HEK293 (cell line): ENCODE results near the gene PGPEP1.
A peak's percentile ranks its signal among the peaks of the same experiment; 100 is the strongest.

Experiments used
- CTCF ChIA-PET: fragments of 350-600 bp; formaldehyde crosslinking; extraction: SDS; loops from one replicate; lab custom pipeline; 2021; ENCODE audit warnings: antibody characterized with exemption; lab: Yijun Ruan, JAX
- POLR2A ChIA-PET: fragments of 300-600 bp; formaldehyde crosslinking; extraction: SDS; loops from one replicate; lab custom pipeline; 2020; ENCODE audit warnings: antibody characterized with exemption, inconsistent platforms; lab: Yijun Ruan, JAX
- H3K27ac ChIP-seq: fragments of 200-500 bp; sonication (Bioruptor generic); 2 replicates; pipeline ENCODE4 v1.5.1; 2014; ENCODE audit warnings: low read depth, low read length, control low read depth, inconsistent platforms; ENCODE audit errors: extremely low read depth
- H3K36me3 ChIP-seq, 2 experiments: fragments of 200-500 bp in 1 of 2; sonication (Bioruptor generic) in 1 of 2; 1 replicate in 1 of 2; 2 replicates in 1 of 2; pipeline ENCODE4 v1.5.1; 2014 to 2017; ENCODE audit warnings: inconsistent platforms in 2 of 2, low read length in 2 of 2; ENCODE audit not compliant: control insufficient read depth in 2 of 2, insufficient read depth in 1 of 2
- H3K4me1 ChIP-seq: fragments of 200-500 bp; sonication (Bioruptor generic); 2 replicates; pipeline ENCODE4 v1.5.1; 2014; ENCODE audit warnings: mild to moderate bottlenecking, low read length, inconsistent platforms; ENCODE audit not compliant: control insufficient read depth, insufficient read depth
- H3K4me3 ChIP-seq: 2 replicates; pipeline ENCODE4 v1.5.1; 2011; ENCODE audit warnings: low read depth, mild to moderate bottlenecking, control low read depth, low read length, moderate library complexity
- H3K9me3 ChIP-seq: fragments of 200-500 bp; sonication (Bioruptor generic); 2 replicates; pipeline ENCODE4 v1.5.1; 2014; ENCODE audit warnings: low read depth, low read length, inconsistent platforms; ENCODE audit not compliant: control insufficient read depth, insufficient read depth
- BCL11A ChIP-seq: fragments of 450-650 bp; formaldehyde crosslinking; IDR thresholded peaks from 2 replicates; pipeline ENCODE4 v1.5.1; 2016; ENCODE audit warnings: low read depth, missing biosample characterization, missing genetic modification characterization
- EGR2 ChIP-seq: fragments of 450-650 bp; formaldehyde crosslinking; IDR thresholded peaks from 2 replicates; pipeline ENCODE4 v1.5.1; 2016; ENCODE audit warnings: low read depth, missing biosample characterization, missing genetic modification characterization
- GLIS1 ChIP-seq: fragments of 450-650 bp; formaldehyde crosslinking; IDR thresholded peaks from 2 replicates; pipeline ENCODE4 v1.5.1; 2016; ENCODE audit warnings: missing biosample characterization, missing genetic modification characterization
- GLIS2 ChIP-seq: fragments of 450-650 bp; formaldehyde crosslinking; IDR thresholded peaks from 2 replicates; pipeline ENCODE4 v1.5.1; 2016; ENCODE audit warnings: missing biosample characterization, missing genetic modification characterization
- IKZF3 ChIP-seq: fragments of 450-650 bp; IDR thresholded peaks from 2 replicates; pipeline ENCODE4 v1.5.0; 2018; ENCODE audit warnings: missing biosample characterization, mild to moderate bottlenecking, missing genetic modification characterization, moderate library complexity
- MEIS1 ChIP-seq: sonication (generic); formaldehyde crosslinking; IDR thresholded peaks from 2 replicates; pipeline ENCODE4 v1.8.1; 2022; ENCODE audit warnings: missing genetic modification reagents, mild to moderate bottlenecking, borderline replicate concordance
- MYNN ChIP-seq: fragments of 450-650 bp; formaldehyde crosslinking; IDR thresholded peaks from 2 replicates; pipeline ENCODE4 v1.5.1; 2016; ENCODE audit warnings: missing biosample characterization, missing genetic modification characterization, borderline replicate concordance
- PATZ1 ChIP-seq: fragments of 450-650 bp; formaldehyde crosslinking; IDR thresholded peaks from 2 replicates; pipeline ENCODE4 v1.5.1; 2016; ENCODE audit warnings: missing biosample characterization, missing genetic modification characterization
- TRIM28 ChIP-seq: IDR thresholded peaks from 2 replicates; pipeline ENCODE4 v1.6.1; 2011; ENCODE audit warnings: low read length, control low read depth, borderline replicate concordance
- YY1 ChIP-seq: fragments of 450-650 bp; formaldehyde crosslinking; IDR thresholded peaks from 2 replicates; pipeline ENCODE4 v1.5.1; 2018; ENCODE audit warnings: missing biosample characterization, missing genetic modification characterization
- ZBTB11 ChIP-seq: fragments of 450-650 bp; formaldehyde crosslinking; conservative IDR thresholded peaks from 2 replicates; pipeline ENCODE4 v1.5.1; 2016; ENCODE audit warnings: low read depth, missing biosample characterization, missing genetic modification characterization
- ZBTB44 ChIP-seq: fragments of 450-650 bp; IDR thresholded peaks from 2 replicates; pipeline ENCODE4 v1.5.1; 2018; ENCODE audit warnings: missing biosample characterization, mild to moderate bottlenecking, missing genetic modification characterization
- ZBTB8A ChIP-seq: fragments of 450-650 bp; formaldehyde crosslinking; IDR thresholded peaks from 2 replicates; pipeline ENCODE4 v1.5.1; 2016; ENCODE audit warnings: missing biosample characterization, missing genetic modification characterization
- ZEB2 ChIP-seq: fragments of 450-650 bp; formaldehyde crosslinking; IDR thresholded peaks from 2 replicates; pipeline ENCODE4 v1.5.1; 2016; ENCODE audit warnings: missing biosample characterization, missing genetic modification characterization
- ZIC2 ChIP-seq: fragments of 450-650 bp; formaldehyde crosslinking; IDR thresholded peaks from 2 replicates; pipeline ENCODE4 v1.5.1; 2016; ENCODE audit warnings: missing biosample characterization, missing genetic modification characterization
- ZNF18 ChIP-seq: fragments of 450-650 bp; formaldehyde crosslinking; IDR thresholded peaks from 2 replicates; pipeline ENCODE4 v1.5.1; 2016; ENCODE audit warnings: missing biosample characterization, missing genetic modification characterization
- ZNF341 ChIP-seq: fragments of 450-650 bp; formaldehyde crosslinking; IDR thresholded peaks from 2 replicates; pipeline ENCODE4; 2016; ENCODE audit warnings: low read depth, missing biosample characterization, missing genetic modification characterization
- ZNF366 ChIP-seq: fragments of 450-650 bp; formaldehyde crosslinking; conservative IDR thresholded peaks from 2 replicates; pipeline ENCODE4 v1.5.1; 2016; ENCODE audit warnings: missing biosample characterization, missing genetic modification characterization
- ZNF391 ChIP-seq: fragments of 450-650 bp; formaldehyde crosslinking; IDR thresholded peaks from 2 replicates; pipeline ENCODE4 v1.5.1; 2016; ENCODE audit warnings: low read depth, missing biosample characterization, missing genetic modification characterization, borderline replicate concordance
- ZNF555 ChIP-seq: fragments of 450-650 bp; formaldehyde crosslinking; conservative IDR thresholded peaks from 2 replicates; pipeline ENCODE4 v1.5.1; 2017; ENCODE audit warnings: missing biosample characterization, mild to moderate bottlenecking, missing genetic modification characterization, inconsistent platforms
- ZNF624 ChIP-seq: fragments of 450-650 bp; formaldehyde crosslinking; IDR thresholded peaks from 2 replicates; pipeline ENCODE4 v1.5.1; 2017; ENCODE audit warnings: missing biosample characterization, missing genetic modification characterization
- ZNF76 ChIP-seq: fragments of 450-650 bp; formaldehyde crosslinking; IDR thresholded peaks from 2 replicates; pipeline ENCODE4; 2016; ENCODE audit warnings: low read depth, missing biosample characterization, missing genetic modification characterization, borderline replicate concordance
- ZNF830 ChIP-seq: fragments of 450-650 bp; IDR thresholded peaks from 2 replicates; pipeline ENCODE4 v1.5.0; 2018; ENCODE audit warnings: missing biosample characterization, missing genetic modification characterization, low read depth, mild to moderate bottlenecking, moderate library complexity
- TF ChIP-seq, protein P1 (sequence below): fragments of 450-650 bp; formaldehyde crosslinking; IDR thresholded peaks from 2 replicates; pipeline ENCODE4 v1.5.1; 2016; ENCODE audit warnings: missing biosample characterization, missing genetic modification characterization

PGPEP1 gene

GRCh38 chr19:18418483-18419194 lies 78.2 kb downstream of the PGPEP1 start (continued):
- peak; percentile 95 for TF ChIP-seq ZIC2 (tag by site-specific recombination)
- TF ChIP-seq PATZ1 (tag by site-specific recombination): peak; percentile 76
- peak; percentile 37; the same call in 1 of the 2 replicates for TF ChIP-seq TRIM28
- TF ChIP-seq ZEB2: peak; percentile 52; the same call in 1 of the 2 replicates
- TF ChIP-seq GLIS1 (tag by site-specific recombination): peak; percentile 97
- TF ChIP-seq ZNF391: 0 out of 2 replicates have a peak, but pooled peaks have one; percentile 61
- TF ChIP-seq GLIS2 (tag by site-specific recombination): peak; percentile 91
- no peak for TF ChIP-seq ZNF830
- 0 out of 2 replicates have a peak, but pooled peaks have one; percentile 18 for TF ChIP-seq BCL11A (tag by site-specific recombination)
- TF ChIP-seq ZBTB11 (tag by site-specific recombination): no peak
- no peak for TF ChIP-seq ZNF555 (tag by site-specific recombination)

DNA sequence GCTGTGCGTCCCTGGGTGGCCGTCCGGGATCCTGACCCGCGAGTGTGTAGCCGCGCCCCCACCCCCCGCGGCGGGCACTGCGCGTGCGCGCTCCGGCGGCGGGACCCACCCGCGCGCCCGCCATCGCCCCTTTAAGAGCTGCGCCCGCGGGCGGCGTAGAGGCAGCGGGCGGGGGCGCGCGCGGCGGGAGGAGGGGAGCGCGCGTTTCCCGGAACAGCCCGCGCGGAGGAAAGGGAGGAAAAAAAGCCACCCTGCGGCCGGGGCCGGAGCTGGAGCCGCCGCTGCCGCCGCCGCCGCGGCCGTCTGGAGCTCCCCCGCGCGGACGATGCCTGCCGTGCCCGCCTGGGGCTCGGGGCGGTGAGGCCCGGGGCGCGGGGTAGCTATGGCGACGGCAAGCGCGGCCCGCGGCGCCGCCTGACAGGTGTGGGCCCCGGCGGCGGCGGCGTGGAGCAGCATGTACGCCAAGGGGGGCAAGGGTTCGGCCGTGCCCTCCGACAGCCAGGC lies 78.8 kb downstream of the PGPEP1 start, which contains the start of gene SSBP4:
Gene SSBP4, plus strand, starts transcription at position 204 of the 504 bp plus-strand sequence. Its CDS starts 251 bp downstream, at position 455.
- H3K4me3 ChIP-seq: peak within 1 kb of the TSS; percentile 53
- H3K9me3 ChIP-seq: no peaks in the 10 kb centered on the region
- H3K27ac ChIP-seq: peak within 1 kb of the TSS; percentile 63; the same call in 1 of the 2 replicates
- ChIA-PET POLR2A (interaction anchor here (0.5 to 4.2 kb wide), 7 partner anchors 10 to 413 kb away, joined by 3 to 75 read pairs (median 4); partner anchors contain the start of genes JUND and UPF1), CTCF (interaction anchor here (0.6 to 4.5 kb wide), 13 partner anchors 10 to 223 kb away, joined by 3 to 32 read pairs (median 3); partner anchors contain the start of gene GDF15)
- H3K4me1 ChIP-seq: peaks cover 9% of the 10 kb centered on the region; the same call in 1 of the 2 replicates
- H3K36me3 ChIP-seq: no peaks in the 10 kb centered on the region
- TF ChIP-seq IKZF3 (tag by site-specific recombination): peak; percentile 98
- no peak for TF ChIP-seq ZNF18
- TF ChIP-seq YY1: no peak
- TF ChIP-seq, protein P1, sequence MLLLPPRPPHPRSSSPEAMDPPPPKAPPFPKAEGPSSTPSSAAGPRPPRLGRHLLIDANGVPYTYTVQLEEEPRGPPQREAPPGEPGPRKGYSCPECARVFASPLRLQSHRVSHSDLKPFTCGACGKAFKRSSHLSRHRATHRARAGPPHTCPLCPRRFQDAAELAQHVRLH (tag by site-specific recombination): no peak
- peak; percentile 86 for TF ChIP-seq ZNF341 (tag by site-specific recombination)
- TF ChIP-seq ZNF76 (tag by site-specific recombination): no peak
- TF ChIP-seq MYNN: no peak
- no peak for TF ChIP-seq EGR2 (tag by site-specific recombination)
- no peak for TF ChIP-seq ZNF366 (tag by site-specific recombination)
- TF ChIP-seq MEIS1 (CRISPR knock-in tag): no peak
- no peak for TF ChIP-seq ZNF624
- peak; percentile 55 for TF ChIP-seq ZBTB44 (tag by site-specific recombination)
- peak; percentile 55; the same call in 1 of the 2 replicates for TF ChIP-seq ZBTB8A (tag by site-specific recombination)
